ENCODE measurements around the gene GJE1.

The GJE1 gene

DNA sequence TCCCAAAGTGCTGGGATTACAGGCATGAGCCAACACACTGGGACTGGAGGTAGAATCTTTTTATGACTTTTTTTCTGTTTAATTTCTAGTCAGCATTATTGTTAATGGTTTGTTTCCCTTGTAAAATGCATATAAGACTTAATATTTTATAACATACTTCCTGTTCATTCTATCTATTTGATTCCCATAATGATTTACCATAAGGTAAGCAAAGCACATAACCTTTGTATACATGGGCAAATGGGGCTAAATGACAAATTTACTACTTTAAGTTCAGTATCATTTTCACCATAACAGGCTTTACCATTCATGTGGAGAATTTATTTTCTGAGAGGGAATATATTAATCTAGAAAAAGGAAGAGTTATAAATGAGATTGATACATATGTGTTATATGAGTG is 38.6 kb downstream of the GJE1 start:
- H3K36me3 Mint-ChIP-seq (ENCODE audit: low read depth), result peaks cover 37% of the 10 kb centered on the region
- H3K9me3 Mint-ChIP-seq, result no peaks in the 10 kb centered on the region
- no peak overlapping the region for H3K4me3 Mint-ChIP-seq
- H3K27ac Mint-ChIP-seq, result no peak overlapping the region
- H3K4me1 Mint-ChIP-seq, result no peaks in the 10 kb centered on the region
- DNase-seq, result no peak
- no peaks in the 10 kb centered on the region for H3K27me3 Mint-ChIP-seq (ENCODE audit: low read depth, poor library complexity)
- TF ChIP-seq, protein P1, sequence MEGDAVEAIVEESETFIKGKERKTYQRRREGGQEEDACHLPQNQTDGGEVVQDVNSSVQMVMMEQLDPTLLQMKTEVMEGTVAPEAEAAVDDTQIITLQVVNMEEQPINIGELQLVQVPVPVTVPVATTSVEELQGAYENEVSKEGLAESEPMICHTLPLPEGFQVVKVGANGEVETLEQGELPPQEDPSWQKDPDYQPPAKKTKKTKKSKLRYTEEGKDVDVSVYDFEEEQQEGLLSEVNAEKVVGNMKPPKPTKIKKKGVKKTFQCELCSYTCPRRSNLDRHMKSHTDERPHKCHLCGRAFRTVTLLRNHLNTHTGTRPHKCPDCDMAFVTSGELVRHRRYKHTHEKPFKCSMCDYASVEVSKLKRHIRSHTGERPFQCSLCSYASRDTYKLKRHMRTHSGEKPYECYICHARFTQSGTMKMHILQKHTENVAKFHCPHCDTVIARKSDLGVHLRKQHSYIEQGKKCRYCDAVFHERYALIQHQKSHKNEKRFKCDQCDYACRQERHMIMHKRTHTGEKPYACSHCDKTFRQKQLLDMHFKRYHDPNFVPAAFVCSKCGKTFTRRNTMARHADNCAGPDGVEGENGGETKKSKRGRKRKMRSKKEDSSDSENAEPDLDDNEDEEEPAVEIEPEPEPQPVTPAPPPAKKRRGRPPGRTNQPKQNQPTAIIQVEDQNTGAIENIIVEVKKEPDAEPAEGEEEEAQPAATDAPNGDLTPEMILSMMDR (IDR thresholded peaks at IDR 0.05), result no peak

DNA sequence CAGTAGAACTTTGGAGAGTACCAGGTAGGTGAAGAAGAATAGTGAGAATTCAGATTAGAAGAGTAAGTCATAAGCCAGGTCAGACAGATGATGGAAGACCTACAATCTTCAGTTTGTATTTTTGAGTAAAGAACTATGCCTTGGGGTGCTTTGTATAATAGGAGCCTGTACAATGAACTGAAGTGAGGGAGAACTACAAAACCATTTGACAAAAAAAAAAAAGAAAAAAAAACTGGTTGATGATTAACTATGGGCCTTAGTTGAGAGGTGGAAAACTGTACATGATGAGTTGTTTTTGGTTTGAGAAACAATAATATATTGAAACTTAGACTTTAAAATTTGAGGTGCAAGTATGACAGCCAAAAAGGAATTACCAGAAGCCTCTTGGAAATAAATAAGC is 40.0 kb downstream of the GJE1 start:
- Mint-ChIP-seq H3K27ac (no peak overlapping the region), H3K27me3 (ENCODE audit: low read depth, poor library complexity) (no peaks in the 10 kb centered on the region), H3K9me3 (peaks cover under 1% of the 10 kb centered on the region), H3K4me3 (no peak overlapping the region), H3K36me3 (ENCODE audit: low read depth) (peaks cover 45% of the 10 kb centered on the region), H3K4me1 (no peaks in the 10 kb centered on the region)
- TF ChIP-seq, protein P1 (IDR thresholded peaks at IDR 0.05), result no peak
- no peak for DNase-seq

DNA sequence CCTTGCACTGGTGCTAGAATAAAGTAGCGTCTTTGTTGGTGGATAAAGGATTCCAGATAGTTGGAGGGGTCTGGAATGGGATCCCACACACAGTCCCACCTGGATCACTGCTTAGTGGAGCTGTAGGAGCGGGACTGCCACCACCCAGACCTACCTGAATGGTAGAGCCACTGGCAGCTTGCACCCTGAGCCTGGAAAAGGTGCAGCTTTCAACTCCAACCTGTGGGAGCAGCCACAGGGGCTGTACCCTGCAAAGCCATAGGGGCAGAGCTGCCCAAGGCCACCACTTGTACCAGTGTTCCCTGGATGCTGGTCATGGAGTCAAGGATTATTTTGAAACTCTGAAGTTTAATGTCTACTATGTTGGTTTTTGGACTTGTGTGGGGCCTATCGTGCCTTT is 41.3 kb downstream of the GJE1 start:
- Mint-ChIP-seq H3K9me3 (peaks cover 3% of the 10 kb centered on the region), H3K4me1 (no peaks in the 10 kb centered on the region), H3K4me3 (no peak overlapping the region), H3K27me3 (ENCODE audit: low read depth, poor library complexity) (no peaks in the 10 kb centered on the region), H3K36me3 (ENCODE audit: low read depth) (peaks cover 46% of the 10 kb centered on the region), H3K27ac (no peak overlapping the region)
- TF ChIP-seq, protein P1 (IDR thresholded peaks at IDR 0.05), result no peak
- DNase-seq, result no peak

DNA sequence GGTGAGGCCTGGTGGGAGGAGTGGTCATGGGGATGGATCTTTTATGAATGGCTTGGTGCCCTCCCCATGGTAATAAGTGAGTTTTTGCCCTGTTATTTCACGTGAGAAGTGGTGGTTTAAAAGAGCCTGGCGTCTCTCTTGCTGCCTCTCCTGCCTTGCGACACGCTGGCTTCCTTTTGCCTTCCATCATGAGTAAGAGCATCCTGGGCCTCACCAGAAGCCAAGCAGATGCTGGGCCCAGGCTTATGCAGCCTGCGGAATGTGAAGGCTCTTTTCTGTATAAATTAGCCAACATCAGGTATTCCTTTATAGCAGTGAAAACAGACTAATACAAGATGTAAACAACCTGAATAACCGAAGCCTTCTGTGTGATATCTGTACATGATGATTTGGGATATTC is 42.0 kb downstream of the GJE1 start:
- Mint-ChIP-seq H3K27ac (no peak overlapping the region), H3K36me3 (ENCODE audit: low read depth) (peaks cover 46% of the 10 kb centered on the region), H3K4me3 (no peak overlapping the region), H3K4me1 (no peaks in the 10 kb centered on the region), H3K9me3 (peaks cover 3% of the 10 kb centered on the region), H3K27me3 (ENCODE audit: low read depth, poor library complexity) (no peaks in the 10 kb centered on the region)
- DNase-seq, result no peak
- TF ChIP-seq, protein P1 (IDR thresholded peaks at IDR 0.05), result no peak

DNA sequence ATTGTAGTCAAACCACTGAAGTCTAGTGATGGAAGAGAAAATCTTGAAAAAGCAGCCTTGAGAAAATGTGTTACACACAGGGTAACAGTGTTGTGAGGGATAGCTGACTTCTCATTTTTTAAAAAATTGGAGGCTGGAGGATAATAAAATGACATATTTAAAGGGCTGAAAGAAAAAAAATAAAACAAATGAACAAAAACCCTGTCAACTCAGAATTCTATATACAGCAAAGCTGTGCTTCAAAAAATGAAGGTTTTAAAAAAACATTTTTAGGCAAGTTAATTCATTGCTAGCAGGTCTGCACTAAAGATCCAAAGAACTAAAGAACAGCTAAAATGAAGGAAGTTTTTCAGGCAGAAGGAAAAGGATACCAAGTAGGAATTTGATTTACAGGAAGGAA is 45.4 kb downstream of the GJE1 start:
- Mint-ChIP-seq H3K27ac (no peak overlapping the region), H3K9me3 (peaks cover 3% of the 10 kb centered on the region), H3K4me3 (no peak overlapping the region), H3K27me3 (ENCODE audit: low read depth, poor library complexity) (no peaks in the 10 kb centered on the region), H3K36me3 (ENCODE audit: low read depth) (peaks cover 37% of the 10 kb centered on the region), H3K4me1 (no peaks in the 10 kb centered on the region)
- no peak for DNase-seq
- TF ChIP-seq, protein P1 (IDR thresholded peaks at IDR 0.05), result no peak

DNA sequence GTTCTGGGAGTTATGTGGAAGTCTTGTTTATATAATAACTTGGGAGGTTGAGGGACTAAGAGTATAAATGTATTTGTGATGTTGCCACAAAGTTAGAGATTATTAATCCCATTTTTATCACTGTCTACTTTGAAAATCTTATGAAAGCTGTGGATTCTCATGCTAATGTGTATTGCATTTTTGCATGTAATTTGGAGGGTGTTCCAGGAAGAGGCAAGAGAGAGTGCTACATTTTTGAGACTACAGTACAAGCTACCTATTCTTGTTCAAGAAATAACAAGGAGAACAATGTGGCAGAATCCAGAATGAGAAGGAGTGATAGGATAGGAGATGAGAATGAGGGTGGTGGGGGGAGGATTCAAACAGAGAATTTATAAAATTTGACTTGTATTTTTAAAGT is 49.3 kb downstream of the GJE1 start:
- H3K27ac Mint-ChIP-seq, result peak overlapping the region; percentile 1
- H3K27me3 Mint-ChIP-seq (ENCODE audit: low read depth, poor library complexity), result no peaks in the 10 kb centered on the region
- no peak overlapping the region for H3K4me3 Mint-ChIP-seq
- H3K36me3 Mint-ChIP-seq (ENCODE audit: low read depth), result peaks cover 18% of the 10 kb centered on the region
- no peaks in the 10 kb centered on the region for H3K4me1 Mint-ChIP-seq
- TF ChIP-seq, protein P1 (IDR thresholded peaks at IDR 0.05), result no peak
- DNase-seq, result no peak
- peaks cover 3% of the 10 kb centered on the region for H3K9me3 Mint-ChIP-seq
